ENCODE results near the gene SYPL1. TPM values are rescaled to one million over a fixed set of nuclear protein-coding genes. Genes with fewer than 3 reads are reported as not detected.

Gene SYPL1
- total RNA-seq, 1 experiment from 2014 or later = 78.0 TPM

GRCh38 chr7:106064771-106065574 is 47.1 kb downstream of the SYPL1 start (continued):
- TF ChIP-seq EZH2phosphoT487 (IDR thresholded peaks at IDR 0.05; ENCODE audit: borderline replicate concordance) (no peak), RAD21 (IDR thresholded peaks at IDR 0.05; ENCODE audit: low read depth) (no peak; the same call in 1 of the 2 replicates), TCF7L2 (IDR thresholded peaks at IDR 0.05; ENCODE audit: borderline replicate concordance, extremely low read depth, insufficient read depth, insufficient read length) (no peak), EZH2 (IDR thresholded peaks at IDR 0.05) (no peak)

DNA sequence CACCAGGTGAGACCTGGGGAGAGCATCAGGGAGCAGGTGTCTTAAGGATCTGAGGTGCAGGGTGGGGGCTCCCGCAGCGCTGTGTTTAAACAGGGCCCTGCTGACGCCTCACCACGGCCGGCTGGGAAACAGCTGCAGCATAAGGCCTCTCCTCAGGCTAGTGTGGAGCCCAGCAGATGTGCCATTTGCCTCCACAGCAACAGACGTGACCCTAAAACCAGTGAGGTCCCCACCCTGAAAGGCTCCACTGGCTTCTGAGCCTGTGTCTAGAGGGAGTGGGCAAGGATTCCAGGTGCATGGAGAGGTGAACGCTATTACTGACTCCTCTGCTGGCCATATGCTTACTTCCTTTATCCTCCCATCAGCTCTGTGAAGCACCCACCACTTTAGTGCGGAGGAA is 47.8 kb downstream of the SYPL1 start:
- H4K20me1 ChIP-seq (ENCODE audit: insufficient read depth) = no peaks in the 10 kb centered on the region
- ATAC-seq = peak; percentile 28
- H3K9me3 ChIP-seq (ENCODE audit: control insufficient read depth in 1 of 2, insufficient read depth in 1 of 2, low read depth in 1 of 2, low read length in 2 of 2) = no peaks in the 10 kb centered on the region
- H3K4me3 ChIP-seq (replicated peaks in 1 of 2; ENCODE audit: low read depth in 1 of 2, low read length in 2 of 2) = peak overlapping the region in 1 of 2 experiments; percentile 49; a peak in 2 of 4 replicates
- H3K9me2 ChIP-seq (ENCODE audit: insufficient read depth) = no peaks in the 10 kb centered on the region
- H3K27me3 ChIP-seq (ENCODE audit: insufficient read depth, low read length) = no peaks in the 10 kb centered on the region
- DNase-seq (ENCODE audit: low read depth, low spot score) = no peak
- peak overlapping the region; percentile 55; the same call in 1 of the 2 replicates for H3K27ac ChIP-seq (ENCODE audit: low read depth, low read length)
- BruUV-seq (replicated peaks) = no TSS peak
- CTCF ChIA-PET = interaction anchor here (1.3 to 2.7 kb wide), 2 partner anchors 9 to 89 kb away, joined by 5 to 14 read pairs; no protein-coding TSS in a partner anchor
- no peaks in the 10 kb centered on the region for H3K79me2 ChIP-seq (ENCODE audit: insufficient read depth, low read length)
- H2AFZ ChIP-seq (ENCODE audit: low read depth, low read length, poor library complexity, severe bottlenecking) = peak overlapping the region; percentile 84
- intact Hi-C loops (cut with micrococcal nuclease) = no loop called here
- peak overlapping the region; percentile 52 for H3K9ac ChIP-seq (ENCODE audit: low read length)
- peak overlapping the region; percentile 87 for H3K4me2 ChIP-seq (ENCODE audit: low read length)
- RAD21 ChIA-PET (ENCODE audit: low non-redundant PET in 1 of 2, low total read pairs in 2 of 2, uncharacterized antibody in 2 of 2, unreplicated experiment in 2 of 2) = no interaction called here
- POLR2A ChIA-PET = no interaction called here
- H3K36me3 ChIP-seq (ENCODE audit: control insufficient read depth in 1 of 2, insufficient read depth in 2 of 2, low read length in 2 of 2) = no peaks in the 10 kb centered on the region
- H3K4me1 ChIP-seq (ENCODE audit: control insufficient read depth in 1 of 2, insufficient read depth in 2 of 2, low read length in 2 of 2) = peaks cover 15 to 40% of the 10 kb centered on the region in 2 experiments
- no peak for TF ChIP-seq EZH2phosphoT487 (IDR thresholded peaks at IDR 0.05; ENCODE audit: borderline replicate concordance)
- TF ChIP-seq POLR2AphosphoS5 (IDR thresholded peaks at IDR 0.05; ENCODE audit: low read depth, low read length) = no peak
- no peak for TF ChIP-seq ELF1 (IDR thresholded peaks at IDR 0.05; ENCODE audit: borderline replicate concordance, low read depth)
- no peak for TF ChIP-seq CTCF (IDR thresholded peaks at IDR 0.05 in 2 of 3, conservative IDR thresholded peaks at IDR 0.05 in 1 of 3; ENCODE audit: borderline replicate concordance in 1 of 3, insufficient read depth in 1 of 3, low read depth in 2 of 3, low read length in 2 of 3)
- no peak for TF ChIP-seq CBX3 (IDR thresholded peaks at IDR 0.05; ENCODE audit: low read depth)
- TF ChIP-seq FOSL1 (IDR thresholded peaks at IDR 0.05; ENCODE audit: low read depth) = no peak
- no peak for TF ChIP-seq ZNF274 (IDR thresholded peaks at IDR 0.05; ENCODE audit: low read depth, low read length)
- TF ChIP-seq, protein P1, sequence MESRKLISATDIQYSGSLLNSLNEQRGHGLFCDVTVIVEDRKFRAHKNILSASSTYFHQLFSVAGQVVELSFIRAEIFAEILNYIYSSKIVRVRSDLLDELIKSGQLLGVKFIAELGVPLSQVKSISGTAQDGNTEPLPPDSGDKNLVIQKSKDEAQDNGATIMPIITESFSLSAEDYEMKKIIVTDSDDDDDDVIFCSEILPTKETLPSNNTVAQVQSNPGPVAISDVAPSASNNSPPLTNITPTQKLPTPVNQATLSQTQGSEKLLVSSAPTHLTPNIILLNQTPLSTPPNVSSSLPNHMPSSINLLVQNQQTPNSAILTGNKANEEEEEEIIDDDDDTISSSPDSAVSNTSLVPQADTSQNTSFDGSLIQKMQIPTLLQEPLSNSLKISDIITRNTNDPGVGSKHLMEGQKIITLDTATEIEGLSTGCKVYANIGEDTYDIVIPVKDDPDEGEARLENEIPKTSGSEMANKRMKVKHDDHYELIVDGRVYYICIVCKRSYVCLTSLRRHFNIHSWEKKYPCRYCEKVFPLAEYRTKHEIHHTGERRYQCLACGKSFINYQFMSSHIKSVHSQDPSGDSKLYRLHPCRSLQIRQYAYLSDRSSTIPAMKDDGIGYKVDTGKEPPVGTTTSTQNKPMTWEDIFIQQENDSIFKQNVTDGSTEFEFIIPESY (IDR thresholded peaks at IDR 0.05; ENCODE audit: extremely low read depth, insufficient replicate concordance, low read length) = no peak
- no peak for TF ChIP-seq EGR1 (IDR thresholded peaks at IDR 0.05; ENCODE audit: low read depth)
- TF ChIP-seq RAD21 (IDR thresholded peaks at IDR 0.05; ENCODE audit: low read depth) = no peak
- TF ChIP-seq ZFX (IDR thresholded peaks at IDR 0.05) = no peak
- no peak for TF ChIP-seq SRF (IDR thresholded peaks at IDR 0.05; ENCODE audit: low read depth)
- no peak for TF ChIP-seq POLR2A (IDR thresholded peaks at IDR 0.05; ENCODE audit: borderline replicate concordance, extremely low read depth, insufficient read depth, insufficient read length)
- TF ChIP-seq TCF7L2 (IDR thresholded peaks at IDR 0.05; ENCODE audit: borderline replicate concordance, extremely low read depth, insufficient read depth, insufficient read length) = no peak
- no peak for TF ChIP-seq YY1 (IDR thresholded peaks at IDR 0.05; ENCODE audit: extremely low read depth, insufficient replicate concordance, low read depth, low read length)
- TF ChIP-seq MAX (IDR thresholded peaks at IDR 0.05) = no peak
- TF ChIP-seq JUND (IDR thresholded peaks at IDR 0.05) = no peak

Measured in HCT116 (cell line).